PC-9 (cell line): Measurements from ENCODE around the gene GBGT1.

ENCODE experiments used
- CTCF ChIP-seq: fragments of 200-600 bp; sonication (generic); conservative IDR thresholded peaks from 2 replicates; pipeline ENCODE4 v1.6.1; 2017; ENCODE audit warnings: mixed run types, antibody characterized with exemption, mild to moderate bottlenecking, moderate library complexity
- EZH2 ChIP-seq: fragments of 200-600 bp; sonication (generic); IDR thresholded peaks from 2 replicates; pipeline ENCODE4 v1.8.0; 2017; ENCODE audit warnings: antibody characterized with exemption, low read depth

- TF ChIP-seq CTCF (no peak), EZH2 (no peak)
Observed at GRCh38 chr9:133119103-133119845, 44.4 kb downstream of the GBGT1 start.
